Ishikawa (cell line): ENCODE data around the gene CDR2.

Experiments
- CEBPB ChIP-seq: IDR thresholded peaks from 2 replicates; pipeline ENCODE4 v1.6.1; 2012
- CREB1 ChIP-seq: IDR thresholded peaks from 2 replicates; pipeline ENCODE4 v1.6.1; 2012; ENCODE audit warnings: low read depth
- EGR1 ChIP-seq: IDR thresholded peaks from 2 replicates; pipeline ENCODE4 v1.6.1; 2012
- EP300 ChIP-seq: IDR thresholded peaks from 2 replicates; pipeline ENCODE4 v1.6.1; 2012; ENCODE audit warnings: borderline replicate concordance
- FOXM1 ChIP-seq: IDR thresholded peaks from 2 replicates; pipeline ENCODE4 v1.6.1; 2012; ENCODE audit warnings: low read depth, borderline replicate concordance
- NFIC ChIP-seq: IDR thresholded peaks from 2 replicates; pipeline ENCODE4 v1.6.1; 2012
- RAD21 ChIP-seq: IDR thresholded peaks from 2 replicates; pipeline ENCODE4 v1.6.1; 2012; ENCODE audit warnings: low read depth
- REST ChIP-seq: IDR thresholded peaks from 2 replicates; pipeline ENCODE4 v1.6.1; 2012; ENCODE audit warnings: low read depth, mild to moderate bottlenecking
- TAF1 ChIP-seq: IDR thresholded peaks from 2 replicates; pipeline ENCODE4 v1.6.1; 2012; ENCODE audit warnings: low read depth, mild to moderate bottlenecking
- TCF12 ChIP-seq: IDR thresholded peaks from 2 replicates; pipeline ENCODE4 v1.6.1; 2012; ENCODE audit warnings: low read depth
- TEAD4 ChIP-seq: IDR thresholded peaks from 2 replicates; pipeline ENCODE4 v1.6.1; 2012
- YY1 ChIP-seq: IDR thresholded peaks from 2 replicates; pipeline ENCODE4 v1.6.1; 2012; ENCODE audit warnings: low read depth
- ZBTB7A ChIP-seq: IDR thresholded peaks from 2 replicates; pipeline ENCODE4 v1.6.1; 2012; ENCODE audit warnings: low read depth
- TF ChIP-seq, protein P1 (sequence below): IDR thresholded peaks from 2 replicates; pipeline ENCODE4 v1.6.1; 2012
- TF ChIP-seq, protein P2 (sequence below): IDR thresholded peaks from 2 replicates; pipeline ENCODE4 v1.6.1; 2012

Gene CDR2

GRCh38 chr16:22348291-22348690, 26.1 kb downstream of the CDR2 start:
- TF ChIP-seq, protein P1, sequence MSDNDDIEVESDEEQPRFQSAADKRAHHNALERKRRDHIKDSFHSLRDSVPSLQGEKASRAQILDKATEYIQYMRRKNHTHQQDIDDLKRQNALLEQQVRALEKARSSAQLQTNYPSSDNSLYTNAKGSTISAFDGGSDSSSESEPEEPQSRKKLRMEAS: no peak
- TF ChIP-seq REST (no peak), FOXM1 (no peak), NFIC (no peak), TAF1 (no peak), EP300 (no peak), TCF12 (no peak), CREB1 (no peak), ZBTB7A (no peak), EGR1 (no peak), CEBPB (no peak), TEAD4 (no peak), YY1 (no peak), RAD21 (no peak)
- TF ChIP-seq, protein P2, sequence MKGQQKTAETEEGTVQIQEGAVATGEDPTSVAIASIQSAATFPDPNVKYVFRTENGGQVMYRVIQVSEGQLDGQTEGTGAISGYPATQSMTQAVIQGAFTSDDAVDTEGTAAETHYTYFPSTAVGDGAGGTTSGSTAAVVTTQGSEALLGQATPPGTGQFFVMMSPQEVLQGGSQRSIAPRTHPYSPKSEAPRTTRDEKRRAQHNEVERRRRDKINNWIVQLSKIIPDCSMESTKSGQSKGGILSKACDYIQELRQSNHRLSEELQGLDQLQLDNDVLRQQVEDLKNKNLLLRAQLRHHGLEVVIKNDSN: no peak

DNA sequence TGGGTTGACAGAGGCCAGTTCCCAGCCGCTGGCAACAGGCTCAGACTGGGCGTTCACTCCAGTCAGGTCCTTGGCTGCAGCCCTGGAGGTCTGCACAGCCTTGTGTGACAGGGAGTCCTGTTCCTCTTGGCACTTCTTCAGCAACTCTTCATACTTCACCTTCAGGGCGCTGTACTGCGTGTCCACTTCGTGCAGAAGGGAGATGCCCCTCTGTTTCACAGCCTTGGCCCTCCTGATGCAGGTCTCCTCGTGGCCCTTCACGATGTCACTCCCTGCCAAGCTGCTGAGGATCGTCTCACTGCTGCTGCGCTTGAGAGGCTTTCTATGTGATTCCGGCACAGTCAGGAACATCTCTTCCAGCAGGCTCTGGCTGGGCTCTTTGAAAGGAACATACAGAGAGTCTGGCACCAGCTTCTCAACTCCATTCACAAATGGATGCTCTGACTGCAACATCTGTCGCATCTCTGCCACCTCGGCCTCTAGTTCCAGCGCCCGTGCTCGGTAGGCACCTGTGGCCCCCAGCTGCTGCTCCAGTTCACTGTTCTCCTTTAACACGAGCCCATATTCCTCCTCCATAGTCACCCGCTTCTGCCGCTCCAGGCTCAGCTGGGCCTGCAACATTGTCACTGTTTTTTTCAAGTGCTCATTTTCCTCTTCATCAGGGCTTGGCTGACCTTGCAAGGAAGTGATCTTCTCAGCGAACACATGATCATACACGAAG, 27.2 kb downstream of the CDR2 start:
- TF ChIP-seq TAF1: no peak
- TF ChIP-seq TEAD4: no peak
- TF ChIP-seq REST: no peak
- TF ChIP-seq NFIC: no peak
- no peak for TF ChIP-seq EGR1

GRCh38 chr16:22346483-22346882, 27.9 kb downstream of the CDR2 start:
- TF ChIP-seq CEBPB: 0 out of 2 replicates have a peak, but pooled peaks have one; percentile 15
- no peak for TF ChIP-seq EGR1
- TF ChIP-seq ZBTB7A: no peak

- TF ChIP-seq EP300: no peak
- no peak for TF ChIP-seq CREB1
- no peak for TF ChIP-seq YY1
- no peak for TF ChIP-seq ZBTB7A
- no peak for TF ChIP-seq TCF12
- TF ChIP-seq, protein P1: no peak
- no peak for TF ChIP-seq NFIC
- TF ChIP-seq TAF1: no peak
- TF ChIP-seq, protein P2: no peak
- TF ChIP-seq FOXM1: no peak
- no peak for TF ChIP-seq CEBPB
- TF ChIP-seq RAD21: no peak
Observed at GRCh38 chr16:22342082-22342481, 32.3 kb downstream of the CDR2 start.

DNA sequence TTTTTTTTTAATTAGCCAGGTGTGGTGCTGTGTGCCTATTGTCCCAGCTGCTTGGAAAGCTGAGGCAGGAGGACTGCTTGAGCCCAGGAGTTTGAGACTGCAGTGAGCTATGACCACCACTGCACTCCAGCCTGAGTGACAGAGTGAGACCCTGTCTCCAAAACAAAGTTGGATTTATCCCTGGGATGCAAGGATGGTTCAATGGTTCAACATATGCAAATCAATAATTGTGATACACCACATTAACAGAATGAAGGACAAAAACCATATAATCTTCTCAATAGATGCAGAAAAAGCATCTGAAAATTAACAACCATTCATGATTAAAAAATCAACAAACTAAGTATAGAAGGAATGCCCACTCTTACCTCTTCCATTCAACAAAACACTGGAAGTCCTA, 33.5 kb downstream of the CDR2 start:
- TF ChIP-seq EP300 (no peak), EGR1 (no peak), RAD21 (no peak), YY1 (no peak), CEBPB (no peak), TEAD4 (no peak)
- TF ChIP-seq, protein P2: no peak
